B cell (primary cell): ENCODE measurements around the gene STAT2.

ENCODE experiments used
- CTCF ChIP-seq: fragments of 200-600 bp; IDR thresholded peaks from one replicate; pipeline ENCODE4 v1.8.0; 2022; ENCODE audit warnings: antibody characterized with exemption, mild to moderate bottlenecking
- EZH2 ChIP-seq: IDR thresholded peaks from 2 replicates; pipeline ENCODE4 v1.6.1; 2012; ENCODE audit warnings: borderline replicate concordance, low read depth, mild to moderate bottlenecking, moderate library complexity, low read length; ENCODE audit not compliant: insufficient read depth, poor library complexity, severe bottlenecking

GRCh38 chr12:56346675-56347074 lies 13.2 kb downstream of the STAT2 start:
- TF ChIP-seq CTCF = no peak
- TF ChIP-seq EZH2 = no peak
